HL-60 (cell line): ENCODE data around the gene TBX21.

Experiments
- DNase-seq, 2 experiments: peaks; one replicate each; pipeline ENCODE4 v3.0.0-alpha.2; 2010 to 2020; ENCODE audit warnings: low read depth in 1 of 2, low spot score in 1 of 2
- H3K27ac ChIP-seq: fragments of 250-450 bp; sonication (Bioruptor Pico); replicated peaks from 2 replicates; pipeline ENCODE4 v1.5.1; 2020; ENCODE audit warnings: mild to moderate bottlenecking, moderate library complexity
- H3K27me3 ChIP-seq: fragments of 250-450 bp; sonication (Bioruptor Pico); 2 replicates; pipeline ENCODE4 v1.5.1; 2021; ENCODE audit warnings: mild to moderate bottlenecking, moderate library complexity; ENCODE audit not compliant: insufficient read depth, poor library complexity, severe bottlenecking
- H3K4me3 ChIP-seq: replicated peaks from 2 replicates; pipeline ENCODE4 v1.5.1; 2011; ENCODE audit warnings: mild to moderate bottlenecking, control low read depth, low read length; ENCODE audit not compliant: insufficient read depth
- GABPA ChIP-seq: IDR thresholded peaks from 2 replicates; pipeline ENCODE4 v1.6.1; 2012; ENCODE audit warnings: low read depth
- POLR2AphosphoS5 ChIP-seq: IDR thresholded peaks from 2 replicates; pipeline ENCODE4 v1.6.1; 2012; ENCODE audit warnings: low read depth
- REST ChIP-seq: IDR thresholded peaks from 2 replicates; pipeline ENCODE4 v1.6.1; 2012; ENCODE audit warnings: low read depth; ENCODE audit not compliant: insufficient replicate concordance
- SPI1 ChIP-seq: IDR thresholded peaks from 2 replicates; pipeline ENCODE4 v1.6.1; 2012; ENCODE audit warnings: low read depth, mild to moderate bottlenecking, borderline replicate concordance
- long read RNA-seq: library from polyadenylated mRNA; unstranded; transcript quantifications from one replicate; pipeline ENCODE4 v2.0.0, GENCODE V29; 2020
- TF ChIP-seq, protein P1 (sequence below): IDR thresholded peaks from one replicate; pipeline ENCODE4 v1.5.1; 2011; ENCODE audit warnings: low read length, control low read depth, inconsistent platforms; ENCODE audit not compliant: insufficient read depth

The TBX21 gene
- long read RNA-seq, result 0 reads

GRCh38 chr17:47733047-47733673, at the start of gene TBX21:
Gene TBX21, plus strand, starts transcription at chr17:47733236. Its CDS starts 219 bp downstream, at chr17:47733455.
- H3K27me3 ChIP-seq, result peaks cover 36% of the 10 kb centered on the region
- DNase-seq, result peak; percentile 63 to 88
- TF ChIP-seq GABPA, result no peak
- TF ChIP-seq POLR2AphosphoS5, result no peak
- TF ChIP-seq SPI1, result no peak
- TF ChIP-seq, protein P1, sequence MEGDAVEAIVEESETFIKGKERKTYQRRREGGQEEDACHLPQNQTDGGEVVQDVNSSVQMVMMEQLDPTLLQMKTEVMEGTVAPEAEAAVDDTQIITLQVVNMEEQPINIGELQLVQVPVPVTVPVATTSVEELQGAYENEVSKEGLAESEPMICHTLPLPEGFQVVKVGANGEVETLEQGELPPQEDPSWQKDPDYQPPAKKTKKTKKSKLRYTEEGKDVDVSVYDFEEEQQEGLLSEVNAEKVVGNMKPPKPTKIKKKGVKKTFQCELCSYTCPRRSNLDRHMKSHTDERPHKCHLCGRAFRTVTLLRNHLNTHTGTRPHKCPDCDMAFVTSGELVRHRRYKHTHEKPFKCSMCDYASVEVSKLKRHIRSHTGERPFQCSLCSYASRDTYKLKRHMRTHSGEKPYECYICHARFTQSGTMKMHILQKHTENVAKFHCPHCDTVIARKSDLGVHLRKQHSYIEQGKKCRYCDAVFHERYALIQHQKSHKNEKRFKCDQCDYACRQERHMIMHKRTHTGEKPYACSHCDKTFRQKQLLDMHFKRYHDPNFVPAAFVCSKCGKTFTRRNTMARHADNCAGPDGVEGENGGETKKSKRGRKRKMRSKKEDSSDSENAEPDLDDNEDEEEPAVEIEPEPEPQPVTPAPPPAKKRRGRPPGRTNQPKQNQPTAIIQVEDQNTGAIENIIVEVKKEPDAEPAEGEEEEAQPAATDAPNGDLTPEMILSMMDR, result no peak
- no peak for TF ChIP-seq REST
- peak within 1 kb of the TSS; percentile 22; the same call in 1 of the 2 replicates for H3K4me3 ChIP-seq
- no peak within 1 kb of the TSS for H3K27ac ChIP-seq

DNA sequence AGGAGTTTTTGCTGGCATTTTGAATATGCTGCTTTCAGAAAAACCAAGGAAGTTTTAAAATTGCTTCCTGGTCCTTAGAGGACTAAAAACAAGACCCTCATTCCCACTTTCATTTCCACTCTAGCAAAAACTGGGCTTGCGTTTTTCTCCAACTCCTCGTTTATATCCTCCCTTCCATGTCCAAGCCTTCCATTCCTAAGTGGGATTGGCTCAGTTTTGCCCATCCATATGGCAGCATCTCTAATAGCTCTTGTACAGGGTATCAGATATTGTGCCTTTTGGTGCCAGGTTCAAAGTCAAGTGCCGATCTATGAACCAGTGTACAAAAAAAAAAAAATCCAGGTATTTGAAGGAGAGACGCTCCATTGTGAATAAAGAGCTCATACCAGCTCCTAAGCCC, 49.0 kb upstream of the TBX21 start:
- Histone ChIP-seq H3K4me3 (no peak overlapping the region), H3K27me3 (no peaks in the 10 kb centered on the region), H3K27ac (no peak overlapping the region)
- no peak for DNase-seq
- TF ChIP-seq REST, result no peak
- TF ChIP-seq SPI1, result no peak
- TF ChIP-seq POLR2AphosphoS5, result no peak; the same call in 1 of the 2 replicates
- TF ChIP-seq GABPA, result no peak
- TF ChIP-seq, protein P1, result no peak

DNA sequence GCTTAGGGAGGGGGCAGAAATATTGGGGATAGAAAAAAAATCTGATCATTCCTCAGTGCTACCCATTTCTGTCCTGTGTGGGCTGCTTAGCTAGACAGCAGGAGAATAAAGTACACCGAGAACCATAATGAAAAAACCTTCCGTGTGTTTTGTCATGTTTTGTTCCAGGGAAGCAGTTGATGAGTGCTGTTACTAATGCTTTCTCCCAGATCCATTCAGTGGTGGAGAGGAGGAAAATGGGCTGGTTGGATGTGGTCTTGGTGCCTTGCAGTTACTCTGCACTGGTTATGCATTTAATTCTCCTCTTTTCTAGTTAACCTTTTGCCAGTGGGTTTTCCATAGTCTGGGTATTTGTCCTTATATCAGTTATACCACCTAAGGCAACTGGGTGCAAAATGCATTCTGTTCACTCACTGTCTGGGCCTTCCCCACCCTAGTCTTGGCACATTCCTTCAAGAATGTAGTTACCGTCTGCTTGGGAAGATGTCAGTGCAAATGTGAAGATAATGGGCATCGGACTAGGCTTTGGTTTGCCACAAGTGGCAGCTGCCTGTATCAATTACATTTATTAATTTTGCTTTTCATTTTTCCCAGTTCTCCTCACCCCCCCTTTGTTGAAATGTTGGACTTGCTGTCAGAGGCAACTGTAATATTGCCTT, 48.4 kb upstream of the TBX21 start:
- Histone ChIP-seq H3K27me3 (no peaks in the 10 kb centered on the region), H3K4me3 (no peak overlapping the region), H3K27ac (no peak overlapping the region)
- DNase-seq, result no peak
- TF ChIP-seq, protein P1, result no peak
- TF ChIP-seq POLR2AphosphoS5 (no peak), SPI1 (no peak), GABPA (no peak), REST (no peak)
